Neural progenitor cell (in vitro differentiated cells): ENCODE data around the gene GPR3. TPM values are rescaled to one million over a fixed set of nuclear protein-coding genes. Genes with fewer than 3 reads are reported as not detected.

Experiments
- DNase-seq: peaks from one replicate; pipeline ENCODE4 v3.0.0-alpha.2; 2016; ENCODE audit warnings: low spot score
- H2AFZ ChIP-seq: fragments of 200-600 bp; sonication (generic); replicated peaks from 2 replicates; pipeline ENCODE4 v1.6.1; 2016; ENCODE audit warnings: antibody characterized with exemption
- H3F3A ChIP-seq: fragments of 200-600 bp; sonication (generic); 2 replicates; pipeline ENCODE4 v1.6.1; 2016; ENCODE audit warnings: antibody characterized with exemption, low read depth
- H3K27ac ChIP-seq: fragments of 200-600 bp; sonication (generic); 2 replicates; pipeline ENCODE4 v1.5.1; 2016; ENCODE audit warnings: mild to moderate bottlenecking
- H3K27me3 ChIP-seq: fragments of 200-600 bp; sonication (generic); 2 replicates; pipeline ENCODE4 v1.6.1; 2016; ENCODE audit warnings: mild to moderate bottlenecking, moderate library complexity
- H3K36me3 ChIP-seq: fragments of 200-600 bp; sonication (generic); 2 replicates; pipeline ENCODE4 v1.5.1; 2016
- H3K4me1 ChIP-seq: fragments of 200-600 bp; sonication (generic); 2 replicates; pipeline ENCODE4 v1.6.1; 2016; ENCODE audit warnings: mixed run types
- H3K4me2 ChIP-seq: fragments of 200-600 bp; sonication (generic); 2 replicates; pipeline ENCODE4 v1.6.1; 2016
- H3K4me3 ChIP-seq: fragments of 200-600 bp; sonication (generic); 2 replicates; pipeline ENCODE4 v1.5.1; 2016
- H3K79me2 ChIP-seq: fragments of 200-600 bp; sonication (generic); 2 replicates; pipeline ENCODE4 v1.6.1; 2016; ENCODE audit warnings: low read depth
- H3K9ac ChIP-seq: fragments of 200-600 bp; sonication (generic); 2 replicates; pipeline ENCODE4 v1.6.1; 2016
- H3K9me3 ChIP-seq: fragments of 200-600 bp; sonication (generic); 2 replicates; pipeline ENCODE4 v1.5.1; 2016; ENCODE audit warnings: low read depth
- H4K20me1 ChIP-seq: fragments of 200-600 bp; sonication (generic); 2 replicates; pipeline ENCODE4 v1.6.1; 2016; ENCODE audit warnings: low read depth
- H3K27ac Mint-ChIP-seq: 3 replicates; pipeline ENCODE4 v1.8.0; 2021; ENCODE audit warnings: mixed read lengths
- H3K27me3 Mint-ChIP-seq: 2 replicates; pipeline ENCODE4 v1.8.0; 2022; ENCODE audit warnings: low read depth, mild to moderate bottlenecking, inconsistent platforms, moderate library complexity, mixed read lengths; ENCODE audit not compliant: insufficient read depth
- H3K36me3 Mint-ChIP-seq: 3 replicates; pipeline ENCODE4 v1.8.0; 2021; ENCODE audit warnings: mixed read lengths
- H3K4me1 Mint-ChIP-seq: 3 replicates; pipeline ENCODE4 v1.8.0; 2021; ENCODE audit warnings: mixed read lengths
- H3K4me3 Mint-ChIP-seq: 3 replicates; pipeline ENCODE4 v1.8.0; 2021; ENCODE audit warnings: mild to moderate bottlenecking, moderate library complexity, mixed read lengths
- H3K9me3 Mint-ChIP-seq: 3 replicates; pipeline ENCODE4 v1.8.0; 2020; ENCODE audit warnings: mixed read lengths
- EZH2 ChIP-seq: fragments of 200-600 bp; sonication (generic); IDR thresholded peaks from 2 replicates; pipeline ENCODE4 v1.6.1; 2017; ENCODE audit warnings: antibody characterized with exemption, mild to moderate bottlenecking, moderate library complexity
- EZH2phosphoT487 ChIP-seq: fragments of 200-600 bp; sonication (generic); IDR thresholded peaks from 2 replicates; pipeline ENCODE4 v1.6.1; 2017; ENCODE audit warnings: antibody characterized with exemption
- total RNA-seq: library from RNA; depleted of rRNA; stranded (reverse); fragments of >200 nt; gene quantifications from 2 replicates; pipeline ENCODE4 v1.2.3, GENCODE V29; 2015; ENCODE audit warnings: low replicate concordance
- TF ChIP-seq, protein P1 (sequence below): fragments of 200-600 bp; sonication (generic); IDR thresholded peaks from 2 replicates; pipeline ENCODE4 v1.5.1; 2017; ENCODE audit warnings: antibody characterized with exemption, mild to moderate bottlenecking

The GPR3 gene
- total RNA-seq, 1 donor from 2014 or later = 3.1 TPM

DNA sequence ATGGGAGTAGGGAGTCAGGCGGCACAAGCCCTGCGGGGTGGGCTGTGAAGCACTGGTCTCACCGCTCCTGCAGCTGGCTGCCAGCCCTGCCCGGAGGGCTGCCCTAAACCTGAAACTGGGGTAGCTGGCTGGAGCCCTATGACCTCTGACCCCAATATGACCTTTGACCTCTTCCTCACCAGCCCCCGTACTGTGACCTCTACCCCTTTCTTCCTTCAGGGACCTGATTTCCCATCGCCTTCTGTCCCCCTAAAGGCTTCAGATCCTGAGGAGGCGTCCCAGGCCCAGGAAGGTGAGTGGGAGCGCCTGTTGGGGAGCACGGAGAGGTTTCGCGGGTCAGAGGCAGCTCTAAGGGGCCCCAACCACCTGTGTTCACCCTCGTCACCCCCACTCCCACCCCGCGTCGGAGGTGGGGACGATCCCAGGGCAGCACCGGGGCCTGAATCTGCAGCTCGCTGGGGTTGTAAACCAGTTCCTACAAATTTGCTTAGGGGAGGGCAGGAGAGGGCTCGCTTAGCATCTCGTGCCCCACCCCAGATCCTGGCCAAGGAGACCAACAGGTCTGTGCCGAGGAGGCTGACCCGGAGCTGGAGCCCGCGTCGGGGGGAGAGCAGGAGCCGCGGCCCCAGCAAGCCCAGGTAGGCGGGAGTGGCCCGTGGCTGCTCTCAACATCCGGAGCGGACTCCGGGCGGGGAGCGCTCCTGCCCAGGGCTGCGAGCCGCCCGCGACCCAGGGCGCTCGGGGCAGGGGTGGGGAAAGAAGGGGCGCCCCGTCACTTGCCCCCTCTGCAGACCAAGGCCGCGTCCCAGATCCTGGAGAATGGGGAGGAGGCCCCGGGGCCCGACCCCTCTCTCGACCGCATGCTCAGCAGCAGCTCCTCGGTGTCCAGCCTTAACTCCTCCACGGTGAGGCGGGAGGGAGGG is 43.3 kb upstream of the GPR3 start:
- peaks cover 11% of the 10 kb centered on the region for H3K4me1 ChIP-seq
- DNase-seq = peak; percentile 84
- H4K20me1 ChIP-seq = no peaks in the 10 kb centered on the region
- no peaks in the 10 kb centered on the region for H3K36me3 ChIP-seq
- H2AFZ ChIP-seq = peak overlapping the region; percentile 66
- Mint-ChIP-seq H3K9me3 (no peaks in the 10 kb centered on the region), H3K27ac (no peak overlapping the region), H3K27me3 (peaks cover 34% of the 10 kb centered on the region), H3K36me3 (no peaks in the 10 kb centered on the region), H3K4me3 (peak overlapping the region; percentile 76), H3K4me1 (peaks cover 19% of the 10 kb centered on the region)
- H3K9me3 ChIP-seq = no peaks in the 10 kb centered on the region
- no peak overlapping the region for H3K27ac ChIP-seq
- H3F3A ChIP-seq = peaks cover 26% of the 10 kb centered on the region
- H3K27me3 ChIP-seq = peaks cover 14% of the 10 kb centered on the region
- H3K4me3 ChIP-seq = peak overlapping the region; percentile 50
- TF ChIP-seq, protein P1, sequence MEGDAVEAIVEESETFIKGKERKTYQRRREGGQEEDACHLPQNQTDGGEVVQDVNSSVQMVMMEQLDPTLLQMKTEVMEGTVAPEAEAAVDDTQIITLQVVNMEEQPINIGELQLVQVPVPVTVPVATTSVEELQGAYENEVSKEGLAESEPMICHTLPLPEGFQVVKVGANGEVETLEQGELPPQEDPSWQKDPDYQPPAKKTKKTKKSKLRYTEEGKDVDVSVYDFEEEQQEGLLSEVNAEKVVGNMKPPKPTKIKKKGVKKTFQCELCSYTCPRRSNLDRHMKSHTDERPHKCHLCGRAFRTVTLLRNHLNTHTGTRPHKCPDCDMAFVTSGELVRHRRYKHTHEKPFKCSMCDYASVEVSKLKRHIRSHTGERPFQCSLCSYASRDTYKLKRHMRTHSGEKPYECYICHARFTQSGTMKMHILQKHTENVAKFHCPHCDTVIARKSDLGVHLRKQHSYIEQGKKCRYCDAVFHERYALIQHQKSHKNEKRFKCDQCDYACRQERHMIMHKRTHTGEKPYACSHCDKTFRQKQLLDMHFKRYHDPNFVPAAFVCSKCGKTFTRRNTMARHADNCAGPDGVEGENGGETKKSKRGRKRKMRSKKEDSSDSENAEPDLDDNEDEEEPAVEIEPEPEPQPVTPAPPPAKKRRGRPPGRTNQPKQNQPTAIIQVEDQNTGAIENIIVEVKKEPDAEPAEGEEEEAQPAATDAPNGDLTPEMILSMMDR = no peak
- no peak for TF ChIP-seq EZH2
- H3K9ac ChIP-seq = no peak overlapping the region
- H3K4me2 ChIP-seq = peak overlapping the region; percentile 90
- no peaks in the 10 kb centered on the region for H3K79me2 ChIP-seq

DNA sequence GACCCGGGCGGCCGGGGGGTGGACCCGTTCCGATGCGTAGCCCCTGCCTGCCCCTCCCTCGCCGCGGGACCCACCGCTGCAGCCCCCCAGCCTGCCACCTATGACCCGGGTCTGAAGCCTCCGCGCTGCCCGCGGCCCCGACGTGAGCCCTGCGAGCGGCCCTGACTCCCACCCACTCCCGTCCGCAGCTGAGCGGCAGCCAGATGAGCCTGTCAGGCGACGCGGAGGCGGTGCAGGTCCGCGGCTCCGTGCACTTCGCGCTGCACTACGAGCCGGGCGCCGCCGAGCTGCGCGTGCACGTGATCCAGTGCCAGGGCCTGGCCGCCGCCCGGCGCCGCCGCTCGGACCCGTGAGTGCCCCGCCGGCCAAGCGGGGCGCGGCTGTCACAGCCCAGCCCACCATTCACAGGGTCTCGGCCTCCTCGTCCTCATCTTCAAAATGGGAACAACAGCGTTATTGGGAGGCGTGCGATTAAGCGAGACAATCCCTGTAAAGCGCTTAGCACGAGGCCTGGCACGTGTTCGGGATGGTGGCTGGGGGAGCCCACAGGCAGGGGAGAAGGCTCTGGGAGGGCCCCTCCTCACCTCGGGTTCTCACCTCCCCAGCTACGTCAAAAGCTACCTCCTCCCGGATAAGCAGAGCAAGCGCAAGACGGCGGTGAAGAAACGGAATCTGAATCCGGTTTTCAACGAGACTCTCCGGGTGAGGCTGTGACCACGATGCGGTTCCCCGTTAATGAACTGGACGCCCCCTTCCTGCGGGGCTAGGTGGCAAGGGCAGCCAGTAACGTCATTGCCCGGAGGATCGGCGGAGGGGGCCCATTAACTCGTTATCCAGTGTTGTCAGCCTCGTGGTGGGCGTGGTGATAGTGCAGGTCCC is 42.4 kb upstream of the GPR3 start:
- H3K9ac ChIP-seq = no peak overlapping the region
- peak; percentile 92 for DNase-seq
- H3K27me3 ChIP-seq = peaks cover 14% of the 10 kb centered on the region

DNA sequence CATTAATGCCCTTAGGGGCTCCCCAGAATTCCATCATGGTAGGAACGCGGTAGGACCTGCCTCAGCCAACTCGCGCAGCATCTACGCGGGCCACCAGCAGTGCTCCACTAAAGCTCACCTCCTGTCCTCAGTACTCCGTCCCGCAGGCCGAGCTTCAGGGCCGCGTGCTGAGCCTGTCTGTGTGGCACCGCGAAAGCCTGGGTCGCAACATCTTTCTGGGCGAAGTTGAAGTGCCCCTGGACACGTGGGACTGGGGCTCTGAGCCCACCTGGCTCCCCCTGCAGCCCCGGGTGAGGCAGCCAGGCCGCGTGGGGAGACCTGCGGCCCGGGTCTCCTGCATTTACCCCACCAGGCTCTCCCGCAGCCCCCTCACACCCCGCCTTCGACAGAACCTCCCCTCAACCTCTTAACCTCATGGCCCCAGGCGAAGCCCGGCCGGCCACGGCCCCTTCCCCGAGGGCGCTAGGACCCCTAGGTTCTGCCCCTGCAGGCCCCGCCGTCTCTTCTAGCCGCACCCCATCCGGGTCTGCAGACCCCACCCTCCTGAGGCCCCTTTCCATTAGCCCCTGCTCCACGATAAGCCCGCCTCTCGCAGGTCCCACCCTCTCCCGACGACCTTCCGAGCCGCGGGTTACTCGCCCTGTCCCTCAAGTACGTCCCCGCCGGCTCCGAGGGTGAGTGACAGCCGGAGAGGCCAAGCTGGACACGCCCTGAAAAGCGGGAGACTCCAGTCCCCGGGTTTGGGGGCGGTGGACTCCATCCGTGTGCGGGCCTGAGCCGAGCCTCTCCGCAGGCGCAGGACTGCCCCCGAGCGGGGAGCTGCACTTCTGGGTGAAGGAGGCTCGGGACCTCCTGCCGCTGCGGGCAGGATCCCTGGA is 41.5 kb upstream of the GPR3 start:
- peaks cover 26% of the 10 kb centered on the region for H3F3A ChIP-seq
- peak overlapping the region; percentile 90 for H3K4me2 ChIP-seq
- peak overlapping the region; percentile 50 for H3K4me3 ChIP-seq
- Mint-ChIP-seq H3K36me3 (no peaks in the 10 kb centered on the region), H3K4me3 (peak overlapping the region; percentile 81), H3K27ac (no peak overlapping the region), H3K9me3 (no peaks in the 10 kb centered on the region), H3K4me1 (peaks cover 19% of the 10 kb centered on the region), H3K27me3 (peaks cover 34% of the 10 kb centered on the region)
- H4K20me1 ChIP-seq = no peaks in the 10 kb centered on the region
- no peaks in the 10 kb centered on the region for H3K36me3 ChIP-seq
- TF ChIP-seq EZH2 (no peak), EZH2phosphoT487 (no peak)
- TF ChIP-seq, protein P1 = peak; percentile 38
- DNase-seq = peak; percentile 97
- peak overlapping the region; percentile 74 for H2AFZ ChIP-seq
- peaks cover 11% of the 10 kb centered on the region for H3K4me1 ChIP-seq
- H3K9me3 ChIP-seq = no peaks in the 10 kb centered on the region
- peaks cover 14% of the 10 kb centered on the region for H3K27me3 ChIP-seq
- no peaks in the 10 kb centered on the region for H3K79me2 ChIP-seq
- H3K27ac ChIP-seq = no peak overlapping the region
- no peak overlapping the region for H3K9ac ChIP-seq

More for the DNA sequence above, 42.4 kb upstream of the GPR3 start:
- no peak overlapping the region for H3K27ac Mint-ChIP-seq
- H3K27ac ChIP-seq = no peak overlapping the region
- peak overlapping the region; percentile 66 for H2AFZ ChIP-seq
- H3K9me3 Mint-ChIP-seq = no peaks in the 10 kb centered on the region
- H3K4me3 Mint-ChIP-seq = peak overlapping the region; percentile 81
- H3K4me1 Mint-ChIP-seq = peaks cover 19% of the 10 kb centered on the region
- H3K4me1 ChIP-seq = peaks cover 11% of the 10 kb centered on the region
- H3K36me3 ChIP-seq = no peaks in the 10 kb centered on the region
- H3K27me3 Mint-ChIP-seq = peaks cover 34% of the 10 kb centered on the region
- H3F3A ChIP-seq = peaks cover 26% of the 10 kb centered on the region
- no peaks in the 10 kb centered on the region for H3K36me3 Mint-ChIP-seq
- peak; percentile 38 for TF ChIP-seq EZH2
- TF ChIP-seq EZH2phosphoT487 = peak; percentile 30
- TF ChIP-seq, protein P1 = no peak
- H3K9me3 ChIP-seq = no peaks in the 10 kb centered on the region
- H3K79me2 ChIP-seq = no peaks in the 10 kb centered on the region
- H3K4me3 ChIP-seq = peak overlapping the region; percentile 50
- peak overlapping the region; percentile 90 for H3K4me2 ChIP-seq
- no peaks in the 10 kb centered on the region for H4K20me1 ChIP-seq
